ENCODE results near the gene ELANE.

The ELANE gene

DNA sequence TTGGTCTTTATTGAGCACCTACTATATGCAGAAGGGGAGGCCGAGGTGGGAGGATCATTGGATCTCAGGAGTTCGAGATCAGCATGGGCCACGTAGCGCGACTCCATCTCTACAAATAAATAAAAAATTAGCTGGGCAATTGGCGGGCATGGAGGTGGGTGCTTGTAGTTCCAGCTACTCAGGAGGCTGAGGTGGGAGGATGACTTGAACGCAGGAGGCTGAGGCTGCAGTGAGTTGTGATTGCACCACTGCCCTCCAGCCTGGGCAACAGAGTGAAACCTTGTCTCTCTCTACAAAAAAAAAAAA is 11.2 kb downstream of the ELANE start:
- no peak overlapping the region for H3K4me3 ChIP-seq (ENCODE audit: low read depth, low read length)
- no peak for TF ChIP-seq CTCF (IDR thresholded peaks at IDR 0.05; ENCODE audit: low read depth, low read length)

- H3K4me3 ChIP-seq (ENCODE audit: low read depth, low read length): no peak overlapping the region
- no peak for TF ChIP-seq CTCF (IDR thresholded peaks at IDR 0.05; ENCODE audit: low read depth, low read length)
Observed at GRCh38 chr19:866769-867300, 14.7 kb downstream of the ELANE start.

- H3K4me3 ChIP-seq (ENCODE audit: low read depth, low read length): no peak overlapping the region
- TF ChIP-seq CTCF (IDR thresholded peaks at IDR 0.05; ENCODE audit: low read depth, low read length): no peak
Observed at GRCh38 chr19:867301-867793, 15.2 kb downstream of the ELANE start.

GRCh38 chr19:867855-868457 is 15.9 kb downstream of the ELANE start:
- no peak for TF ChIP-seq CTCF (IDR thresholded peaks at IDR 0.05; ENCODE audit: low read depth, low read length)
- H3K4me3 ChIP-seq (ENCODE audit: low read depth, low read length): no peak overlapping the region

DNA sequence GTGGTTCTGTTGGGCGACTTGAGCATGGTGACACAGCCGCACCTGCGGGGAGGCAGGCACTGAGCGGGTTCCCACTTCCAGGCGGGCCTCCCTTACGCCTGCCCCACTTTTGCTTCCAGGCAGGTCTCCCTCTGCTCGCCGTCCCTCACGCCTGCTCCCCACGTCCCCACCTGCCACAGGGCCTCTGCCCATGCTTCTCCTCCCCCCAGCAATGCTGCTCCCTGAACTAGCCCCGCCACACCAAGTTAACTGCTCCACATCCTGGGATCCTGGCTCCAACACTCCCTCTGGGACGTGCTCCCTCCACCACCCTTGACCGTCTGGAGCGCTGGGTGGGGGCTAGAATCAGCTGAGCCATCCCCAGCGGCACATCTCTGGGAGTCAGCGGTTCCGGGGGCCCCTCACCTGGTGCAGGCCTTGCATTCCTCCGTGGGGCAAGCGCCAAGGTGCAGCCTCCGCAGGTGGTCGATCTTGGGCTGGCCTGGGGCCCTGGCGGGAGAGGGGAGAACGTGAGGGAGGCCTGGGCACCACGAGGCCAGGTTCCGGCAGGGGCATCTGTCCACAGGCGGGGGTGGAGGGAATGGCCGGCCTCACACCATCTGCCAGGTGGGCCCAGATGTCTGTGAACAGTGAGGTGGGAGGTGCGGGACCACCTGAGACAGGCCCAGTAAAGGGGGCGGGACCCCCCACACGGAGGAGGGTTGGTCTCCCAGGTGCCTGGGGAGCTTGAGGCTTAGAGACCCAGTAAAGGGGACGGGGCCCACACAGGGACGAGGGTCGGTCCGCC is 16.5 kb downstream of the ELANE start:
- no peak for TF ChIP-seq CTCF (IDR thresholded peaks at IDR 0.05; ENCODE audit: low read depth, low read length)
- no peak overlapping the region for H3K4me3 ChIP-seq (ENCODE audit: low read depth, low read length)

DNA sequence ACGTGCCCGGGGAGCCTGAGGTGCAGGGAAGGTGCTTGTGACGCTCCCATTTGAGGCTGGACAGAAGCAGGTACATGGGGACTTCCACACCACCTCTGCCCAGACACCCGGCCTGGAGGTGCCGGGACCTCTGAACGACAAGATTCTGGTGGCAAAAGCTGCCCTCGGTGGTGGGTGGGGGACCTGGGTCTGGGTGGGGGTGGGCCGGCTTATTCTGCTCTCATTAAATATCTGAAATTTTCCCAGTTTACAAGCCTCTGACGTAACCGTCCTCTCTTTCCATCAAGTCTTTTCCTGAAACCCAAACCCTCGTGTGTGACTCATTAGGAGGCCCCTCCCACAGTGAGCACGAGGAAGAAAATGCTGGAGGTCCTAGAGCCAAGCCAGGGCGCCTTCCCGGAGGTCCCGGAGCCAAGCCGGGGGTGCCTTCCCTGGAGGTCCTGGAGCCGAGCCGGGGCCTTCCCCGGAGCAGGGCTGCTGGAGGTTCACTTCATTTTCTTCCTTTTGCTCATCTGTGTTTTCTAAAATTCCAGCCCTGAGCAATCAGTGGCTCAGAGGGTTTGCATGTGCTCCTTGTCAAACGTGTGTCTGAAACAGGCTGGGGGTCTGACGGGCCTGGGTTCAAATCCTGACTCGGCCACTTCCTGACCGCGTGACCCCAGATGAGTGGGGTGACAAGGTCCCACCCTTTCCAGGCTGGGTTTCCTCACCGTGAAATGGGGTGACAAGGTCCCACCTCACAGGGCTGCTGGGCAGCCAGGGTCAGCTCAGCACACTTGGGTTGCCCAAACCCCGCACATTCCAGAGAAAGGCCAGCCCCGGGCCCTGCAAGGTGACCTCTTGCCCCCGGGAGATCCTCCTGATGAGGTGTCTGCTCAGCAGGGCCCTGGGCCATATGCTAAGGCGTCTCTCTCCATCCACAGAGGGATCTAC is 17.4 kb downstream of the ELANE start:
- no peak overlapping the region for H3K4me3 ChIP-seq (ENCODE audit: low read depth, low read length)
- no peak for TF ChIP-seq CTCF (IDR thresholded peaks at IDR 0.05; ENCODE audit: low read depth, low read length)
